Measurements from ENCODE around the gene CHAF1B.
A peak's percentile ranks its signal among the peaks of the same experiment; 100 is the strongest.
"Not testable (repeated sequence)": the region's sequence is repeated elsewhere in the genome, so short reads cannot be mapped to it uniquely, and the experiment has no call there.

Gene CHAF1B

DNA sequence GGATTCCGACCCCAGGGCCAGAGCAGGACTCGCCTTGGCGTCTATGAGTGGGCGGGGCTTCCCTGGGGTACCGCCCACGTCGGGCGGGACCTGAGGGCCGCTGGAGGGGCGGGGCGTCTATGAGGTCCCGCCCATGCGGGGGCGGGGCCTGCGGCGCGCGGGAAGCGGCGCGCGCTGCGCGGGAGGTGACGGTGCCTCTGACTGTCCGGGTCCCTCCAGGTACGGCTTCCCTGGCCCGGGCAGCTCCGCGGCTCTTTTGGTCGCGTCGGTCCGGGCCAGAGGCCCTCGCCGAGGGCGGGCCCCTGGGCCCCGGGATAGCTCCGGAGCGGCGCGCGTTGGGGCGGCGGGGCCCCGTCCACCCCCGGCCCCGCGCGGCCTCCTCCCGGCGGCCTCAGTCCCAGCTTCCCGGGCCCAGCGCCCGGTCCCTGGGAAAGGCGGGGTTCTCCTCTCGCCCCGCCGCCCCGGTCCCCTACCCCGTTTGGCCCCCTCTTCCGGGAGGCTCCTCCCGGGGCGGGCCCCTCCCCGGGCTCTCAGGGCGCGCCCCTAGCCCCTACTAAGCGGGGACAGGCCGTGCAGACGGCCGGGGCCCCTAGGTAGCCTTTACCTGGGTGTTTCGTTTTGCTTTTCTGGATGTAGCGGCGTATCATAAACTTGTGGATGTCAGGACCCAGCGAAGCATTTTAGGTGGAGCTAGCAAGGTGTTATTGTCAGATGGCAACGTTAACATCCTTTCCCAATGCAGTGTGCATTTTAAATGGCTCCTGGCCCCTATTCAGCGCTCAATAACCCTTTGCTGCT lies at the start of gene CHAF1B:
Gene CHAF1B, plus strand, starts transcription at position 160 of the 798 bp plus-strand sequence. CDS start 745 bp downstream, outside the sequence.
- no peak for DNase-seq (ENCODE audit: low read depth, low spot score)

DNA sequence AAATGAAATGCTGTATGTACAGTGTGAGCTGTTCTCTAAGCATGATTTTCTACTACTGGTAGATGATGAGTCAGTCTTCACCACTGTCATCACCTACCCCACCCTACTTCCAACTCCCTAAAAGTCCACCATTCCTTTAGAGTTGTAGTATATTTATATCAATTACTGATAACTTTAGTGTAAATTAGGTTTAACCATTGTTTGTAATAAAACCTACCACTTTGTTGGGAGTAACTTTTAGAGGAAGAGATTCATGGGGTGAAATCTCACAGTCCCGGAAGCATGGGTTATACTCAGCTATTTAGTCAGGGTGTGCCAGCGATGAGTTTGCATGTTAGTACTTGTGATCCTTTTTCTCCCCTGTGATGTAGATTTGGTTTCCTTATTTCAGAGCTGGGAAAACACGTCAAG lies 48.1 kb upstream of the CHAF1B start:
- peak; percentile 87 for DNase-seq (ENCODE audit: low read depth, low spot score)
- H3K27ac ChIP-seq = peak overlapping the region; percentile 95

More for the DNA sequence above, at the start of gene CHAF1B:
- H3K27ac ChIP-seq = peak within 1 kb of the TSS; percentile 12

DNA sequence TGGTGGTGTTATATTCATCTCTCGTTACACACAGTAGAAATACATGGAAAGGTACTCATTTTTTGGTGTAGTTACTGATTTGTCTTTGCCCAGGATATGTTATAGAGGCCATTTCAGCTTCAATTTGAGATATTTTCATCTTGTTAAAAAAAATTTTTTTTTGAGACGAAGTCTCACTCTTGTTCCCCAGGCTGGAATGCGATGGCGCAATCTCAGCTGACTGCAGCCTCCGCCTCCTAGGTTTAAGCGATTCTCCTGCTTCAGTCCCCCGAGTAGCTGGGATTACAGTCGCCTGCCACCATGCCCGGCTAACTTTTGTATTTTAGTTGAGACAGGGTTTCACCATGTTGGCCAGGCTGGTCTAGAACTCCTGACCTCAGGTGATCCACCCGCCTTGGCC lies 46.2 kb upstream of the CHAF1B start:
- peak overlapping the region; percentile 95 for H3K27ac ChIP-seq
- DNase-seq (ENCODE audit: low read depth, low spot score) = no peak

DNA sequence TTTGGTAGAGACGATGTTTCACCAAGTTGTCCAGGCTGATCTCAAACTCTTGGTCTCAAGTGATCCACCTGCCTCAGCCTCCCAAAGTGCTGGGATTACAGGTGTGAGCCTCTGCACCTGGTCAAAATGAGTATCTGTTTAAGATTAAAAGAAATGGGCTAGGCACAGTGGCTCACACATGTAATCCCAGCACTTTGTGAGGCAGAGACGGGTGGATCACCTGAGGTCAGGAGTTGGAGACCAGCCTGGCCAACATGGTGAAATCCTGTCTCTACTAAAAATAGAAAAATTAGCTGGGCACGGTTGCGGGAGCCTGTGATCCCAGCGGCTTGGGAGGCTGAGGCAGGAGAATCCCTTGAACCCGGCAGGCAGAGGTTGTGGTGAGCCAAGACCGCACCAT lies 42.6 kb upstream of the CHAF1B start:
- not testable (repeated sequence) for H3K27ac ChIP-seq; DNase-seq (ENCODE audit: low read depth, low spot score)

DNA sequence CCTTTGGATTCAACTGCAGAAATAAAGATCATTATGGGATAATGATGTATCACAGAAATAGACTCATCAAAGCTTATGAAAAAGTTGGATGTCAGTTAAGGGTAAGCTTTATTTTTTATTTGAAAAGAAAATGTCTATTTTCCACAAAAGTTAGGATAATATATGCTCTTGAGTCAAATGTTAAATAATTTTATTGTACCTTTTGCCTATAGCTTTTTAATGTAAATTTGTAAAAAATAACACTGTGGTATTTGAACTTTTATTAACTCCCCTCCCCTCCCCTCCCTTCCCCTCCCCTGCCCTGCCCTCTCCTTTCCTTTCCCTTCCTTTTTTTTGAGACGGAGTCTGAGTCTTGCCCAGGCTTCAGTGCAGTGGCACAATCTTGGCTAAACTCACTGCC lies 40.3 kb upstream of the CHAF1B start:
- DNase-seq (ENCODE audit: low read depth, low spot score) = no peak
- H3K27ac ChIP-seq = no peak overlapping the region

DNA sequence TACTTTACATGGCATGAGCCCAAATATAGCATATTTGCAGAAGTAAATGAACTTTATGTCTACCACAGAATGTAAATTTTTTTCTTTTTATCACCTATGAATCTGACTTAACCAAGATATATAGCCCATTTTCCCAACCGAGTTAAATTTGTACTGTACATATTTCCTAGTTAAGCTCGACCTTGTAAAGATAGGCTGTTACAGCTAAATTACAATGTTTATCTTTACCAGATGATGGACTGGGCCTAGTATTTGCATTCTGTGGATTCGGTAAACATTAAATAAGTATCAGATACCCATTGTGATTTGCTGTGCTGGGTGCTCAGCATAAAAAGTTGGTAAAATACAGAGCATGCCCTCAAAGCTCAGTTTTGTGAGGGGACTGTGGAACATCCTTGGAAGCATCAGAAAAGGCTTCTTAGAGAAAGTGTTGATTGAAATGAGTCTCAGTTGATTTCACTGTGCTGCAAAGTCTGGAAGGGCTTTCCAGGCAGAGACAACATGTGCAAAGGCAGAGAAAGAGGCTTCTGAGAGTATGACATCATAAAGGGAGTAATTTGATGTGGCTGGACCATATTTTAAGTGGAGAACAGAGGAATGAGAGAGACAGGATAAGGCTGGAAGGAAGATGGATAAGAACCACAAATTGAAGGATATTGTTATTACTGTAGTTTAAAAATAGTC lies 37.8 kb upstream of the CHAF1B start:
- no peak for DNase-seq (ENCODE audit: low read depth, low spot score)
- H3K27ac ChIP-seq = no peak overlapping the region

DNA sequence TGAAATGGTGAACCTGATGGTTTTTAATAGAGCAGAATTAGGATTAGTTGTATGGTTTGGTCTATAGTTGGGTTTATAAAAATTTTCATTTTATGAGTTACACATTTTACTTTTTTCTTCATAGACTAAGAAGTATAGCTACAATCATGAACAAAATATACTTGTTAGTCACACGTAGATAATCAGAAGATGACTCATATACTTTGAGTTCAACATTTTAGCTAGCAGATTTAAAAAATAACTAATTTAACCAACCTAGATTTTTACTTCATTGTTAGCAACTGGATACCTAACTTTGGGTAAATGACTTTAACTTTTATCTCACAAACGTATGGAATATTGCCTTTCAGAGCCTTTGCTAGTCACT lies 37.2 kb upstream of the CHAF1B start:
- no peak overlapping the region for H3K27ac ChIP-seq
- no peak for DNase-seq (ENCODE audit: low read depth, low spot score)

DNA sequence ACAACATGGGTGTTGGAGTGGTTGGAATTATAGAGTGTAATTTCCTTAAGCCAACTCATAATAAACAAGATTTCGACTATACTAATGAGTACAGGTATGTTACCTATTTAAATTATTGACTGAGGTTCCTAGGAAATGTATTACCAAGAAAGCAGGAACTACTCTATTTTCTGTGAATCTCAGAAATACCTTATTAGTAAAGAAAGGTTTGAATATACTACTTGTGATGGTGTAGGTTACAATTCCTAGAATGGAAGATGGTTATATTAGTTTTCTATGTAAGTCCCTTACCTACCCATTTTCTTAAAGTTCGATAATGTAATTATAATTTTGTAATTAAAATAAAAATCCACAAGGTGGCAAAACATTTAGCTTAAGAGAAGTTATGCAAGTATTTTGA lies 35.9 kb upstream of the CHAF1B start:
- no peak overlapping the region for H3K27ac ChIP-seq
- DNase-seq (ENCODE audit: low read depth, low spot score) = no peak

DNA sequence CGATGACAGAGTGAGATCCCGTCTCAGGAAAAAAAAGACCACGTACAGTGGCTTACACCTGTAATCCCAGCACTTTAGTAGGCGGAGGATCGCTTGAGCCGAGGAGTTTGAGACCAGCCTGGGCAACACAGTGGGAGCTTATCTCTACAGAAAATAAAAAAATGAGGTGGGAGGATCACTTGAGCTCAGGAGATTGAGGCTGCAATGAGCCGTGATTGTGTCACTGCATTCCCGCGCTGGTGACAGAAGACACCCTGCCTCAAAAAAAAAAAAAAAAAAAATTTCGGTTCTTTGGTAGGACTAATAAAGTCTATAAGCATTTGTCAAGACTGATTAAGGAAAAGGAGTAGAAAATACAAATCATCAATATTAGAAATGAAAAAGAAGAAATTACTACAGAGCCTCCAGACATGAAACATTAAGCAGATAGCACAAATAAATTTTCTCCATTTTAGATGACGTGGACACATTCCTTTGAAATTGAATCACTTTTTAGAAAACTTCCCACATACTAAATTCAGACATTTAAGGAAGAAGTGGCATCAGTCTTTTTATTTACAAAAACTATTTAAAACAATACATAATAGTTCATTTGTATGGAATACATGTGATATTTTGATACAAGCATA lies 34.8 kb upstream of the CHAF1B start:
- H3K27ac ChIP-seq = no peak overlapping the region
- no peak for DNase-seq (ENCODE audit: low read depth, low spot score)

DNA sequence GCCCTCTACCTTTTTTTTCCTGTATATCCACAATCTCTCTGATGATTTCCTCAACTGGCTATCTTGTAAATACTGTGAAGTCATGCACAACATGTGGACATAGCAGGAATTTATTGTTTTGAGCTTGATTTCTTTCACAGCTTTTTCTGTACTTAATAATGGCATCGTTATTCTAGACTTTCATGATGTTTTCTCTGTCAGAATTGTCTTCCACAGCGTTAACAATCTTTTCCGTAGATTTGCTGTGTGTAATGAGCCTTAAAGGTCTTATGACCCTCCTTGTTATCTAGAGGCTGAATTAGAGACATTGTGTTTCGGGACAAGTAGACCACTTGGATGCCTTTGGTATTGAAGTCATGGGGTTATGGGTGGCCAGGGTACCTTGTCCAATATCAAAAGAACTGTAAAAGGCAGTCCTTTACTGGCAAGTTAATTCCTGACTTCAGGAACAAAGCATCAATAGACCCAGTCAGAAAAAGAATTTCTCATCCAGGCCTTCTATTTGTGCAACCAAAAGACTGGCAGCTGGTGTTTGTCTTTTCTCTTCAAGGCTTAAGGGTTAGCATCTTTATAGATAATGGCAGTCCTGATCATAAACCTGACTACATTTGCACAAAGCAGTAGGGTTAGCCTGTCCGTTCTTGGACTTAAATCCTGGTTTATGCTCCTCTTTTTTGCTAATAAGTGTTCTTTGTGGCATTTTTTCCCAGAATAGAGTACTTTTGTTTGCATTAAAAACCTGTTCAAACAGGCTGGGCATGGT lies 30.1 kb upstream of the CHAF1B start:
- H3K27ac ChIP-seq = no peak overlapping the region
- DNase-seq (ENCODE audit: low read depth, low spot score) = no peak

DNA sequence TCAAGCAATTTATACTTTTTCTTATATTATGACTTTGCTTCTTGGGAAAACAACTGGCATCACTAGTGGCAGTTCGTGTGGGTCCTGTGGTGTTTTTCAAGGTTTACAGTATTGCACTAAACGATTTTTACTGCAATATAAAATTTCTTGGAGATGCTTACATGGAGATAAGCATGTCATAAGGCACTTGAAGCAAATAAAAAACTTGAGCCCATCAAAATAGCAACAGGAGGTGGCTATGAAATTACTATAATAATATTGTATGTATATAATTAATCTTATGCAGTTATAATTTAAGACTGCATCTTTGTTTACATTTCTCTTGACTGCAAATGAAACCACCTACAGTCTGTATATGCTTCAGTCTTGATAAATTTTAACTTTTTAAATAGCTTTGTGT lies 29.3 kb upstream of the CHAF1B start:
- no peak overlapping the region for H3K27ac ChIP-seq
- DNase-seq (ENCODE audit: low read depth, low spot score) = no peak

DNA sequence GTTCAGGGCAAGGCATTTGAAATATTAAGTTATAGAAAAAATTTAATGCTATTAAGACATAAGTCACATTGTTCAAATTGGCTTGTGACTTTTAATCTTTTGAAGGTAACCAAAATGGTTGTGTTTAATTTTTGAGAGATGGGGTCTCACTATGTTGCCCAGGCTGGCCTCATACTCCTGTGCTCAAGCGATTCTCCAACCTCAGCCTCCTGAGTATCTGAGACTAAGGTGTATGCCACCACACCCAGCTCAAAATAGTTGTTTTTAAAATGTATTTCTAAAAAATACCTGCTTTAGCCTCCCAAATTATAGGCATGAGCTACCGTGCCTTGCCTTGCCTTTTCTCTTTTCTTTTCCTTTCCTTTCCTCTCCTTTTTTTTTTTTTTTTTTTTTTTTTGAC lies 26.0 kb upstream of the CHAF1B start:
- no peak overlapping the region for H3K27ac ChIP-seq
- no peak for DNase-seq (ENCODE audit: low read depth, low spot score)

DNA sequence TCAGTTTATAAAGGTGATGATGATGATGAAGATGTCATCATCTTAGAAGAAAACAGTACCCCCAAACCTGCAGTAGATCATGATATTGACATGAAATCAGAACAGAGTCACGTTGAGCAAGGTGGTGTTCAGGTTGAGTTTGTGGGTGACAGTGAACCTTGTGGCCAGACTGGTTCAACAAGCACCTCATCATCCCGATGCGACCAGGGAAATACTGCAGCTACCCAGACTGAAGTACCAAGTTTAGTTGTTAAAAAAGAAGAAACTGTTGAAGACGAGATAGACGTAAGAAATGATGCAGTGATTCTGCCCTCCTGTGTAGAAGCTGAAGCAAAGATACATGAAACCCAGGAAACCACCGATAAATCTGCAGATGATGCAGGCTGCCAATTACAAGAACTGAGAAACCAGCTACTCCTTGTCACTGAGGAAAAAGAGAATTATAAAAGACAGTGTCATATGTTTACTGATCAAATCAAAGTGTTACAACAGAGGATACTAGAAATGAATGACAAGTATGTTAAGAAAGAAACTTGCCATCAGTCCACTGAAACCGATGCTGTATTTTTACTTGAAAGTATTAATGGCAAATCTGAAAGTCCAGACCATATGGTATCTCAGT lies 16.0 kb upstream of the CHAF1B start:
- no peak overlapping the region for H3K27ac ChIP-seq
- DNase-seq (ENCODE audit: low read depth, low spot score) = no peak

DNA sequence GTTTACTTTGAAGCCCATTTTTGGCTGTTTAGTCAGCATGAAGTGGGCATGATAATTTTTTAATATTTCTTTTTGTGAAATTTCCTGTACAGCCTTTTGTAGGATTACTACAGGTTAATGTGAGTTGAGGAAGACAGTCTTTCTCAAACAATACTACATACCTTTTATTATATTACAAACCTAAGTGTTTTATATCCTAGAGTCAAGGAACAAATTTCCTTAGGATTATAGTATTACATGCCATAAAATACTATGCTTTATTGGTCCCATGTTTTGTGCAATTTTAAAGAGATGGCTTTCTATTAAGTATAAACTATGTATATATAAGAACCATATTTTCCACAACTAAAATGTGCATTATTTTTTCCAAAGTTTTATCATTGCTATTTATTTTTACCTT lies 9.2 kb upstream of the CHAF1B start:
- no peak overlapping the region for H3K27ac ChIP-seq
- no peak for DNase-seq (ENCODE audit: low read depth, low spot score)

DNA sequence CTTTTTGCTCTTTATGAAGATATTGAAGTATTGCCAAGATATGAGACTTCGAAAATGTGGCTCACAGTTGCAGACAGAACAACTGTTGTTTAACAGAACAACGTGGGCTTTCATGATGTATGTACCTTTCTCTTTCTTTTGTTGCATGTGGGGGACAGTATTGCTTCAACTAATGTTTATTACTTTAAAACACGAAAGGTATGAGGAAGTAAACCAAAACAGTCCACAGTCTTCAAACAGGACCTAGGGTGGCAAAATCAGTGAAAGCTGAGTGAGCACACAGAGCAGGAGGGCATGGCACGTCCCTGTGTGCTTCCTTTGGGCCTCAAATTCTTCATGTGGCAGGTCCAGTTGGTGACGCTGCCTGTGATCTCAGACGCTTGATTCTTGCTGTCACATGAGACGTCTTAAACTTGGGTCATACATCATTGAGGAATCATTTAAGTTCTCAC lies 7.8 kb upstream of the CHAF1B start:
- no peak for DNase-seq (ENCODE audit: low read depth, low spot score)
- H3K27ac ChIP-seq = peak overlapping the region; percentile 4

DNA sequence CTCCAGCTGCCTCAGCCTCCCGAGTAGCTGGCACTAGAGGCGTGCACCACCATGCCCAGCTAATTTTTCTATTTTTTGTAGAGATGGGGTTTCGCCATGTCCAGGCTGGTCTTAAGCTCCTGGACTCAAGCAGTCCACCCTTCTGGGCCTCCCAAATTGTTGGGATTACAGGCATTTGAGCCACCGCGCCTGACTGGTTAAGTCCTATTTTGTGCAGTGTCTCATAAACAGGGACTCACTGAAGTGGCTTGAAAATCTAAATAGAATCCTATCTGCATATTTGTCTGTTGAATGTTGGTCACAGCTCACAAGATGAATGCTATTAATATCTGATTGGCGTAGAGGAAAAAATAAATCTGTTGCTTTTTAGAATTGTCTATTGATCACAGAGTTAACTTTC lies 5.9 kb upstream of the CHAF1B start:
- DNase-seq (ENCODE audit: low read depth, low spot score) = no peak
- no peak overlapping the region for H3K27ac ChIP-seq

DNA sequence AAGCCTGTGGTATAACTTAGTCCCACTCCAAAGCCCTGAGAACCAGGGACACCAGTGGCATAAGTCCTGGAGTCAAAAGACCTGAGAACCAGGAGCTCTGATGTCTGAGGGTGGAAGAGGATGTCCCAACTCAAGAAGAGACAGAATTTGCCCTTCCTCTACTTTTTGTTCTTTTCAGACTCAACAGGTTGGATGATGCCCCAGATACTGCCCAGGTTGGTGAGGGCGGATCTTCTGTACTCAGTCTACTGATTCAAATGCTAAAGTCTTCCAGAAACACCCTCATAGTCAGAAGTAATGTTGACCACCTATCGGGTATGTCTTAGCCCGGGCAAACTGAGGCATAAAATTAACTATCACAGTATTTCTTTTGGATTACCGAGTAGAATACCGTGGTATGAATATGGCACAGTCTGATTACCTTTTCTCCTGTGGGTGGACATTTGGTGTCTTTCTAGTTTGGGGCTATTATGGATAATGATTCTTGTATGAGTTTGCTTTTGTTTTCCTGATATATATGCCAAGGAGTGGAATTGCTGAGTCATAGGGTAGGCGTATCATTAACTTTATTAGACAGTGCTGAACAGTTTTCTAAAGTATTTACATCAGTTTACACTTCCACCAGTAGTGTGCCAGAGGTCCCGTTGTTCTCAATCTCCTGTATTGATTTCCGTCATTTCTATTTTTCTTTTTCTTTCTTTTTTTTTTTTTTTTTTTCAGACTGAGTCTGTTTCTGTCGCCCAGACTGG lies 3.2 kb upstream of the CHAF1B start:
- no peak overlapping the region for H3K27ac ChIP-seq
- no peak for DNase-seq (ENCODE audit: low read depth, low spot score)

DNA sequence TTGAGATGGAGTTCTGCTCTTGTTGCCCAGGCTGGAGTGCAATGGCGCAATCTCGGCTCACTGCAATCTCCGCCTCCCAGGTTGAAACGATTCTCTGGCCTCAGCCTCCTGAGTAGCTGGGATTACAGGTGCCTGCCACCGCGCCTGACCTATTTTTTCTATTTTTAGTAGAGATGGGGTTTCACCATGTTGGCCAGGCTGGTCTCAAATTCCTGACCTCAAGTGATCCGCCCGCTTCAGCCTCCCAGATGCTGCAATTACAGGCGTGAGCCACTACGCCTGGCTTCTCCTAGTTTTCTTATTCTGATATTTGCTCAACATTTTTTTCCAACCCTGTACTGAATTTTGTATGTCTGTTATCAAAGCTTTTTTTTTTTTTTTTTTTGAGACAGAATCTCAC lies 2.5 kb upstream of the CHAF1B start:
- not testable (repeated sequence) for DNase-seq (ENCODE audit: low read depth, low spot score); H3K27ac ChIP-seq

DNA sequence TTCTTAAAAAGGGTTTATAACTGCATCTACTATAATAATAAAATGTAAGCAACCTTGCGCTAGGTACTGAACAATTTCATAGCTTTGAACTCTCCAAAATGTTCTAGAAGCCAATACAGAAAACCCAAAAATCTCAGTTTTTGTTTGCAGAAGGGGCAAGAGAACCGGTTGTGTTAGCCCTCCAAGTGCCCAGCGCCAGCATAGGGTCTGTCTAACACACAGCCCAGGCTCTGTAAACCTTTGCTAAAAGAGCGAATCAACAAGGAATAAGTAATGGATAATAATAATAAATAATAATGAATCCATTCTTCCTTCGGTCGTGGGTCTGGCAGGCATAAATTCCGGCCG lies 333 bp upstream of the CHAF1B start:
- no peak for DNase-seq (ENCODE audit: low read depth, low spot score)
- no peak overlapping the region for H3K27ac ChIP-seq
